Natural killer cell treated with Interleukin-12 subunit alpha and Interleukin-12 subunit beta and Interleukin-15 and Interleukin-18, amount 100 ng/mL, for 72 hours (primary cell): Measurements from ENCODE around the gene MED1. TPM values are rescaled to one million over a fixed set of nuclear protein-coding genes. Genes with fewer than 3 reads are reported as not detected.
"Not testable (repeated sequence)": the region's sequence is repeated elsewhere in the genome, so short reads cannot be mapped to it uniquely, and the experiment has no call there.

Experiments
- ATAC-seq, 2 donors: fragments of 150-1000 bp; cut with Tn5 transposase in 1 of 2; sonication (Bioruptor Pico), chemical (Tn5 transposase) in 1 of 2; 2 replicates each; pipeline ENCODE4 v1.10.0; 2021
- DNase-seq: peaks from one replicate; pipeline ENCODE4 v3.0.0; 2022; ENCODE audit warnings: low spot score
- H3K27ac Mint-ChIP-seq, 2 donors: 1 replicate in 1 of 2; 2 replicates in 1 of 2; pipeline ENCODE4 v1.8.0; 2022; ENCODE audit warnings: mixed read lengths in 2 of 2, mild to moderate bottlenecking in 1 of 2, moderate library complexity in 1 of 2
- H3K27me3 Mint-ChIP-seq, 2 donors: 1 replicate in 1 of 2; 2 replicates in 1 of 2; pipeline ENCODE4 v1.8.0; 2022; ENCODE audit warnings: mixed read lengths in 2 of 2
- H3K36me3 Mint-ChIP-seq: one replicate; pipeline ENCODE4 v1.8.0; 2022; ENCODE audit warnings: mixed read lengths
- H3K4me1 Mint-ChIP-seq, 2 donors: 1 replicate in 1 of 2; 2 replicates in 1 of 2; pipeline ENCODE4 v1.8.0; 2022; ENCODE audit warnings: low read depth in 2 of 2, mixed read lengths in 2 of 2, mild to moderate bottlenecking in 1 of 2
- H3K4me3 Mint-ChIP-seq: one replicate; pipeline ENCODE4 v1.8.0; 2022; ENCODE audit warnings: mixed read lengths
- H3K9me3 Mint-ChIP-seq: 2 replicates; pipeline ENCODE4 v1.8.0; 2022; ENCODE audit warnings: mixed read lengths
- total RNA-seq, 2 donors: library from RNA; stranded (reverse); gene quantifications; one replicate each; pipeline ENCODE4 v1.2.3, GENCODE V29; 2022

Gene MED1
- total RNA-seq, 2 donors from 2014 or later, result 66.1 to 67.2 TPM

- no peaks in the 10 kb centered on the region for H3K27me3 Mint-ChIP-seq
- H3K36me3 Mint-ChIP-seq, result peaks cover 16% of the 10 kb centered on the region
- H3K9me3 Mint-ChIP-seq, result no peaks in the 10 kb centered on the region
- ATAC-seq, result no peak
- peaks cover 25 to 32% of the 10 kb centered on the region in 2 donors for H3K4me1 Mint-ChIP-seq
- no peak for DNase-seq
- peak overlapping the region; percentile 98 for H3K4me3 Mint-ChIP-seq
- peak overlapping the region; percentile 94 to 95 for H3K27ac Mint-ChIP-seq
Measured at GRCh38 chr17:39462631-39463375, 11.7 kb upstream of the MED1 start.

GRCh38 chr17:39461926-39462569, 11.0 kb upstream of the MED1 start:
- no peak for DNase-seq
- peak; percentile 2 to 13 for ATAC-seq
- peak overlapping the region; percentile 94 to 95 for H3K27ac Mint-ChIP-seq
- peak overlapping the region; percentile 98 for H3K4me3 Mint-ChIP-seq
- no peaks in the 10 kb centered on the region for H3K27me3 Mint-ChIP-seq
- peaks cover 16% of the 10 kb centered on the region for H3K36me3 Mint-ChIP-seq
- H3K9me3 Mint-ChIP-seq, result no peaks in the 10 kb centered on the region
- H3K4me1 Mint-ChIP-seq, result peaks cover 25 to 28% of the 10 kb centered on the region in 2 donors

- ATAC-seq, result peak; percentile 92 to 93
- H3K27me3 Mint-ChIP-seq, result no peaks in the 10 kb centered on the region
- H3K9me3 Mint-ChIP-seq, result no peaks in the 10 kb centered on the region
Measured at GRCh38 chr17:39461113-39461925, 10.3 kb upstream of the MED1 start, which contains the start of gene CDK12. Gene CDK12 (plus strand): TSS chr17:39461486. CDS start chr17:39462072, 586 bp downstream.

GRCh38 chr17:39455919-39456318, 4.9 kb upstream of the MED1 start:
- H3K4me3 Mint-ChIP-seq, result no peak overlapping the region
- no peaks in the 10 kb centered on the region for H3K36me3 Mint-ChIP-seq
- H3K9me3 Mint-ChIP-seq, result no peaks in the 10 kb centered on the region
- DNase-seq (no peak), ATAC-seq (no peak)
- no peaks in the 10 kb centered on the region for H3K27me3 Mint-ChIP-seq
- peaks cover 0 to 3% of the 10 kb centered on the region in 2 donors for H3K4me1 Mint-ChIP-seq
- no peak overlapping the region for H3K27ac Mint-ChIP-seq

More at GRCh38 chr17:39461113-39461925, 10.3 kb upstream of the MED1 start, which contains the start of gene CDK12:
- Mint-ChIP-seq H3K4me1 (peaks cover 25 to 28% of the 10 kb centered on the region in 2 donors), H3K27ac (peak within 1 kb of the TSS; percentile 94 to 95), H3K4me3 (peak within 1 kb of the TSS; percentile 98), H3K36me3 (peaks cover 16% of the 10 kb centered on the region)
- peak; percentile 94 for DNase-seq

- H3K4me1 Mint-ChIP-seq, result peaks cover 13 to 15% of the 10 kb centered on the region in 2 donors
- ATAC-seq (no peak), DNase-seq (no peak)
- H3K36me3 Mint-ChIP-seq, result peaks cover 4% of the 10 kb centered on the region
- H3K4me3 Mint-ChIP-seq, result peak overlapping the region; percentile 96
- H3K27me3 Mint-ChIP-seq, result no peaks in the 10 kb centered on the region
- peak overlapping the region; percentile 98 to 99 for H3K27ac Mint-ChIP-seq
- no peaks in the 10 kb centered on the region for H3K9me3 Mint-ChIP-seq
Measured at GRCh38 chr17:39450051-39450450, 1.0 kb downstream of the MED1 start.

GRCh38 chr17:39447561-39447960, 3.5 kb downstream of the MED1 start:
- H3K36me3 Mint-ChIP-seq, result peaks cover 13% of the 10 kb centered on the region
- no peaks in the 10 kb centered on the region for H3K27me3 Mint-ChIP-seq
- H3K4me1 Mint-ChIP-seq, result peaks cover 15 to 19% of the 10 kb centered on the region in 2 donors
- H3K9me3 Mint-ChIP-seq, result no peaks in the 10 kb centered on the region
- DNase-seq (no peak), ATAC-seq (no peak)
- peak overlapping the region in 1 of 2 donors; percentile 69 for H3K27ac Mint-ChIP-seq
- no peak overlapping the region for H3K4me3 Mint-ChIP-seq

GRCh38 chr17:39443326-39443725, 7.7 kb downstream of the MED1 start:
- ATAC-seq (no peak), DNase-seq (no peak)
- H3K4me1 Mint-ChIP-seq, result peaks cover 3 to 17% of the 10 kb centered on the region in 2 donors
- peaks cover 24% of the 10 kb centered on the region for H3K36me3 Mint-ChIP-seq
- H3K27ac Mint-ChIP-seq, result no peak overlapping the region
- no peak overlapping the region for H3K4me3 Mint-ChIP-seq
- no peaks in the 10 kb centered on the region for H3K9me3 Mint-ChIP-seq
- no peaks in the 10 kb centered on the region for H3K27me3 Mint-ChIP-seq

- DNase-seq, ATAC-seq, H3K4me3 Mint-ChIP-seq, H3K27me3 Mint-ChIP-seq, H3K9me3 Mint-ChIP-seq: not testable (repeated sequence)
- H3K27ac Mint-ChIP-seq, result peak overlapping the region in 1 of 2 donors; percentile 8
- H3K36me3 Mint-ChIP-seq, result peaks cover 19% of the 10 kb centered on the region
- peaks cover 0 to 12% of the 10 kb centered on the region in 2 donors for H3K4me1 Mint-ChIP-seq
Measured at GRCh38 chr17:39439868-39440267, 11.2 kb downstream of the MED1 start.

GRCh38 chr17:39429600-39429999, 21.5 kb downstream of the MED1 start:
- H3K36me3 Mint-ChIP-seq, result peaks cover 20% of the 10 kb centered on the region
- DNase-seq, result no peak
- no peak overlapping the region for H3K27ac Mint-ChIP-seq
- no peaks in the 10 kb centered on the region for H3K4me1 Mint-ChIP-seq
- no peak overlapping the region for H3K4me3 Mint-ChIP-seq
- H3K9me3 Mint-ChIP-seq, result no peaks in the 10 kb centered on the region
- no peaks in the 10 kb centered on the region for H3K27me3 Mint-ChIP-seq
- ATAC-seq, result no peak

- peaks cover 17% of the 10 kb centered on the region for H3K36me3 Mint-ChIP-seq
- no peaks in the 10 kb centered on the region for H3K27me3 Mint-ChIP-seq
- ATAC-seq (no peak), DNase-seq (no peak)
- H3K4me3 Mint-ChIP-seq, result no peak overlapping the region
- H3K4me1 Mint-ChIP-seq, result no peaks in the 10 kb centered on the region
- no peaks in the 10 kb centered on the region for H3K9me3 Mint-ChIP-seq
- H3K27ac Mint-ChIP-seq, result no peak overlapping the region
Measured at GRCh38 chr17:39416141-39416540, 34.9 kb downstream of the MED1 start.

GRCh38 chr17:39410279-39410678, 40.8 kb downstream of the MED1 start:
- DNase-seq (no peak), ATAC-seq (no peak)
- H3K27me3 Mint-ChIP-seq, result no peaks in the 10 kb centered on the region
- no peak overlapping the region for H3K27ac Mint-ChIP-seq
- H3K36me3 Mint-ChIP-seq, result peaks cover 36% of the 10 kb centered on the region
- no peaks in the 10 kb centered on the region for H3K9me3 Mint-ChIP-seq
- H3K4me3 Mint-ChIP-seq, result no peak overlapping the region
- peaks cover 3 to 20% of the 10 kb centered on the region in 2 donors for H3K4me1 Mint-ChIP-seq

GRCh38 chr17:39408360-39408759, 42.7 kb downstream of the MED1 start:
- no peaks in the 10 kb centered on the region for H3K27me3 Mint-ChIP-seq
- no peak for ATAC-seq
- H3K4me3 Mint-ChIP-seq, result no peak overlapping the region
- peak overlapping the region in 1 of 2 donors; percentile 3 for H3K27ac Mint-ChIP-seq
- H3K36me3 Mint-ChIP-seq, result peaks cover 30% of the 10 kb centered on the region
- peaks cover 12 to 33% of the 10 kb centered on the region in 2 donors for H3K4me1 Mint-ChIP-seq
- no peak for DNase-seq
- no peaks in the 10 kb centered on the region for H3K9me3 Mint-ChIP-seq

- DNase-seq (no peak), ATAC-seq (no peak)
- H3K27me3 Mint-ChIP-seq, result no peaks in the 10 kb centered on the region
- H3K9me3 Mint-ChIP-seq, result no peaks in the 10 kb centered on the region
- peak overlapping the region; percentile 3 for H3K4me3 Mint-ChIP-seq
- peak overlapping the region in 1 of 2 donors; percentile 13 for H3K27ac Mint-ChIP-seq
- peaks cover 30% of the 10 kb centered on the region for H3K36me3 Mint-ChIP-seq
- peaks cover 16 to 40% of the 10 kb centered on the region in 2 donors for H3K4me1 Mint-ChIP-seq
Measured at GRCh38 chr17:39406951-39407350, 44.1 kb downstream of the MED1 start.
